GM12873 (cell line): Measurements from ENCODE around the gene RNF182.

ENCODE experiments used
- TF ChIP-seq, protein P1 (sequence below): IDR thresholded peaks from 2 replicates; pipeline ENCODE4 v1.5.1; 2012; ENCODE audit warnings: low read depth, mild to moderate bottlenecking, moderate library complexity, low read length, control low read depth; ENCODE audit not compliant: insufficient read depth; ENCODE audit errors: missing control alignments

RNF182 gene

DNA sequence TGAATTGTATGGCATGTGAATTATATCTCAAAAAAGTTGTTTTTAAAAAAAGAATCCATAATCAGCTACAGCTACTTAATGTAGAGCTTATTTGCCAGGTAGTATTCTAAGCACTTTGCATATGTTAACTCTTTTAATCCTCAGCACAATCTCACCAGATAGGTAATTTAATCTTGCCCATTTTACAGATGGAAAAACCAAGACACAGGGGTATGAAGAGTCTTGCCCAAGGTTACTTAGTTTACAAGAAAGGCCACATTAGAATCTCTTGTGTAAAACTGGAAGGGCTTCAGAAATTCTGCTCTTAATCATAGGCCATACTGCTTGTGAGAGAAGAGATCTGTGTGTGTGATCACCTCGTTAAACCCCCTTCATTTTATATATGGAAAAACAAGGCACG is 13.4 kb upstream of the RNF182 start:
- TF ChIP-seq, protein P1, sequence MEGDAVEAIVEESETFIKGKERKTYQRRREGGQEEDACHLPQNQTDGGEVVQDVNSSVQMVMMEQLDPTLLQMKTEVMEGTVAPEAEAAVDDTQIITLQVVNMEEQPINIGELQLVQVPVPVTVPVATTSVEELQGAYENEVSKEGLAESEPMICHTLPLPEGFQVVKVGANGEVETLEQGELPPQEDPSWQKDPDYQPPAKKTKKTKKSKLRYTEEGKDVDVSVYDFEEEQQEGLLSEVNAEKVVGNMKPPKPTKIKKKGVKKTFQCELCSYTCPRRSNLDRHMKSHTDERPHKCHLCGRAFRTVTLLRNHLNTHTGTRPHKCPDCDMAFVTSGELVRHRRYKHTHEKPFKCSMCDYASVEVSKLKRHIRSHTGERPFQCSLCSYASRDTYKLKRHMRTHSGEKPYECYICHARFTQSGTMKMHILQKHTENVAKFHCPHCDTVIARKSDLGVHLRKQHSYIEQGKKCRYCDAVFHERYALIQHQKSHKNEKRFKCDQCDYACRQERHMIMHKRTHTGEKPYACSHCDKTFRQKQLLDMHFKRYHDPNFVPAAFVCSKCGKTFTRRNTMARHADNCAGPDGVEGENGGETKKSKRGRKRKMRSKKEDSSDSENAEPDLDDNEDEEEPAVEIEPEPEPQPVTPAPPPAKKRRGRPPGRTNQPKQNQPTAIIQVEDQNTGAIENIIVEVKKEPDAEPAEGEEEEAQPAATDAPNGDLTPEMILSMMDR: no peak

DNA sequence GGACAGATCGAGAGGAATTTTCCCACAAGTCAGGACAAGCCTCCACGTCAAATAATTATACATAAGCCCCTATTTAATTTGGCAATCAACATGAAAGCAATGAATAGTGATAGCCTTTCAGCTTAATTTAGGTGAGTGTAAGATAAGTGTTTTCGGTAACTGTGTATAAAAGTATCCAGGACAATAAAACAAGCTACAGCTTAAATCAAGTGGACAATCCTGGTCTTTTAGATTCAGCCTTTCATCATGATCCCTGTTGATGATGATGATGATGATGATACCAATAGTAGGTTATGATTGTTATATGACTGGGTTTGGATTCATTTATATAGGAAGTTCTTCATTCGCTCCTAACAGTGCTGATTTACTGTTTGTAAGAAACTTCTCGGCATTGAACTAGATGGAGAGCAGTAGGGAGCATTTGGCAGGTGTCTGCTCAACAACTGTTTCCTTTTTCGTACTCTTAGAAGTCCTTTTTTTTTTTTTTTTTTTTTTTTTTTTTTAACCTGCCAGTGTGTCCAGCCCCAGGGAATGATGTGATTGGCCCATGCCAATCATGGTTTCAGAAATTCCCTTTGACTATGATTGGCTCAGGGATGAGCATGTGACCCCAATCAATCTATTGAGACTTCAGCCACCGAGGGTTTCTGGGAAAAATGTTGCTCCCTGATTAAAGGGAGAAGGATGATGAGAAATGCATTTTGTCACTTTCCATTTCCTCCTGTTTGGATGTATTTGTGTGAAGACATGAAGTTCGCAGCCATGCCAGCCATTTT is 11.3 kb upstream of the RNF182 start:
- TF ChIP-seq, protein P1: no peak

DNA sequence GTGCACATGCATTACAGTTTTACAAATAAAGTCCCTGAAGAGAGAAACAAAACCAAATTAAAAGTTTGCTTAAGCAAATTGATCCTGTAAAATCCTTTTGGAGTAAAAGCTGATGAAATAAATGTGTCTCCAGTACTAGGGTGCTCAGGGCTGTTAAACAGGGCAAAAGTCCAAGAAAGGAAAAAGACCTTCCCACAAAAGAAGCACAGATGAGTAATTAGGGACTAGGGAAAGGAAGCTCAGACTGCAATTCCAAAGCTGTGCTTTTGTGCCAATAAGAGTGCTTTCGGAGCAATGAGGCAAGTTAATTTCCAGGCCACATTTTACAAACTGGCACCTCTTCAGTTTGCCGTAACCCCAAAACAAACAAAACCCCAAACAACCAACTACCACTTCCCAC is 10.4 kb upstream of the RNF182 start:
- TF ChIP-seq, protein P1: no peak

DNA sequence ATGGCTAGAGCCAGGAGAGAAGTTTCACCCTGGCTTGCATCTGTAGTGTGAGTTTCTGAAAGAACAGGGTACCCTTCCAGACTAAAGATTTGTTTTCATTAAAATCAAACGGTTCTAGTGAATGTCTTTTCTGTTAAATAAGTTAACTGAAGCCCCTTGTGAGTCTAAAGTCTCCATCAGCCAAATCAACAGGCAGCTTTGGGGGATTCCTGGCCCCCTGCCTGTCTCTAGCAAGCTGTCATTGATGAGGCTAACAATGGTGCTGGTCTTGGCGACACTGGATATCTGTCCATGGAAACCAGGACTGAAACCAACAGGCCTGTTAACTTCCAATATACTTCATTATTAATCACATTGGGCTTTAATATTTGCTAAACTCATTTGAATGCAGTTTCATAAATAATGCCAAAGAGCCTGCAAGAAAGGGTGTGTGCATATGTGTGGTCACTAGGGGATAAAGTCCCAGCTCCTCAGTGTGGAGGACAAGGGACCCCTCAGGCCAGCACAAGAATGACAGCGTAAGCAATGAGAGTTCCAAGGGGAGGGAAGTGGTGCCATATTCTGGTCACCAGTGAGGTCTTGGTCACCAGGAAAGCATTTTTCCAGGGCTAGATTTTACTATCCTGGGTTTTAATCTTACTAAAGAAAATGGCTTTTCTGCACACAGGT is 9.1 kb upstream of the RNF182 start:
- TF ChIP-seq, protein P1: no peak

DNA sequence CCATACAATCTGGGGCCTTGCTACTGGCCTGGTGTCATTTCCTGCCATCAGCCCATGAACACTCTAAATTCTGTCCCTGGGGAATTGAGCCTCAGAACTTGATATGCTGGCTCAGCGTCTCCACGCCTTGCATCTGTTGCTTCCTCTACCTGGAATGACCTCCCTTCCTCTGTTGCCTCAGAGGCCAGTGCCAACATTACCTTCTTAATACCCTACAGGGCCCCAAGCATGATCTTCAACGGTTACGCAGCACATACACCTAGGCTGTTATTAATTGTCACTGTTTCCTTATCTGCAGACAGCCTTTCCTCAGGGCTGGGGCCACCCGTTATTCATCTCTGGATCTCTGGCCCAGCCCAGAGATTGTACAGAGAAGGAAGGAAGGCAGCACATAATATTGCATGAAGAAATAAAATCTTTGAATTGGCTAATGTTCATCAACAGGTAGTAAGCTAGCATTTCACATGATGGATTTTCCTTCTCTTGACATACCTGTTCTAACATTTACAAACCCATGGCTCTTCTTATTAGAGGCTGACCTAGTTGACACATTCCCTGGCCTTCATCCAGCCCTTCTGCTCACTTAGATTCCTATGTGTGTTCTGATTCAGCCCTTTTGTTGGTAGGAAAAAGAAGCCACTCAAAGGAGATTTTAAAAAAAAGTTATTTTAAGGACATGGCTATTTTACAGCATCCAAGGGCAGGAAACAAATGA is 8.4 kb upstream of the RNF182 start:
- TF ChIP-seq, protein P1: no peak

DNA sequence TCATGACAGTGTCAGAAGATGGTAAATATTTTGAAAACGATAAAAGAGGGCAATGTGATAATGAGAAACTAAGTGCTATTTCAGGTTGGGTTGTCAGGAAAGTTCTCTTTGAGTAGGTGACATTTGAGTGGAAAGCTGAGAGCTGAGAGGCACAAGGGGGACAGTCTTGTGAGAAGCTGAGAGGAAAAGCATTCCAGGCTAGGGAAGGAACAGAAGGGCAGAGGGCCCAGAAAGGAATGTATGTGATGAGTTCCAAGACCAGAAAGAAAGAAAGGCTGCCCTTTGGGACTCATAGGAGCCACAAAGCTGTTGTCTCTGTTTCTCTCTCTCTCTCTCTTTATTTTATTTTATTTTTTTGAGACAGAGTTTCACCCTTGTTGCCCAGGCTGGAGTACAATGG is 7.6 kb upstream of the RNF182 start:
- TF ChIP-seq, protein P1: no peak

DNA sequence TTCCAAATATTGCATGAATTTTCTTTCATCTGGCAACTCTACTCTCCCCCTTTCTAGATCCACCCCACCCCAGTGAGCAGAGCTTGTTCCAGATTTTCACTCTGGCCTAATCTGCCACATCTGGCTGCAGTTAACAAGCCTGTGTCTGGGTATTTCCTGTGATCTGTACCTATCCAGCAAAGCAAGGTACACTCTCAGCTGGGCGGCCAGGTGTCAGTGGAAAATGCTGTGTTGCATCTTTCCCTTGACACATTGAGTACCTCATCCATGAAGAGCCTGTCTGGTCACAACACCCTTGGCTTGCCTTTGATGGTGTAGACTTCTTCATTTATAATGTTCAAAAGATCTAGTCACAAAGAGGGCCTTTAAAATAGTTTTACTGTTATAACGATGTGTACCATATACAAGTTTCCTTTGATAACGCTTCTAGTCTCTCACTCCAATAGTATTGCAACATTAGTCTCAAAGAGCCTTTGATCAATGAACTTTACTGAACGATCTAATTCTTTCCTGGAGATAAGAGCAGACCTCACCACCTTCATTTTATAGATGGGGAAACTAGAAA is 6.0 kb upstream of the RNF182 start:
- TF ChIP-seq, protein P1: no peak
